Activated effector memory CD4-positive, alpha-beta T cell treated with anti-CD3 and anti-CD28 coated beads, Interleukin-2, amount 50 U/mL, for 16 hours (primary cell): ENCODE results near the gene MTA1.
A peak's percentile ranks its signal among the peaks of the same experiment; 100 is the strongest.

Source experiments
- DNase-seq: peaks from one replicate; pipeline ENCODE4 v3.0.0-alpha.2; 2020

MTA1 gene

GRCh38 chr14:105446971-105447370 is 27.3 kb downstream of the MTA1 start:
- DNase-seq = no peak

GRCh38 chr14:105447651-105448640 is 28.3 kb downstream of the MTA1 start:
- DNase-seq = no peak

- peak; percentile 88 for DNase-seq
Observed at GRCh38 chr14:105448706-105449111, 29.1 kb downstream of the MTA1 start.

- no peak for DNase-seq
Observed at GRCh38 chr14:105449276-105450122, 29.9 kb downstream of the MTA1 start.

DNA sequence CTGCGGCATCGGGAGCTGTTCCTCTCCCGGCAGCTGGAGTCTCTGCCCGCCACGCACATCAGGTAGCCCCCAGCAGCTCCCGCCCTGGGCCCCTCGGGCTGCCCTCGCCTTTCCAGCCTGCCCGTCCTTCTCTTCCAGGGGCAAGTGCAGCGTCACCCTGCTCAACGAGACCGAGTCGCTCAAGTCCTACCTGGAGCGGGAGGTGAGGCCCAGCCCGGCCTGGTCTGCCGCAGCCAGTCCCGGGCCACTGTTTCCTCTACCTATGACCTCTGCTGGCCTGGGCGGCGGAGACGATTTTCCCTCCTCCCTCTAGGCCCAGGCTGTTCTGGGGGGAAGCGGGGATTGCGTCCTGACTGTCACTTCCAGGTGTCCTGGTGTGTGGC is 30.5 kb downstream of the MTA1 start:
- DNase-seq = no peak

DNA sequence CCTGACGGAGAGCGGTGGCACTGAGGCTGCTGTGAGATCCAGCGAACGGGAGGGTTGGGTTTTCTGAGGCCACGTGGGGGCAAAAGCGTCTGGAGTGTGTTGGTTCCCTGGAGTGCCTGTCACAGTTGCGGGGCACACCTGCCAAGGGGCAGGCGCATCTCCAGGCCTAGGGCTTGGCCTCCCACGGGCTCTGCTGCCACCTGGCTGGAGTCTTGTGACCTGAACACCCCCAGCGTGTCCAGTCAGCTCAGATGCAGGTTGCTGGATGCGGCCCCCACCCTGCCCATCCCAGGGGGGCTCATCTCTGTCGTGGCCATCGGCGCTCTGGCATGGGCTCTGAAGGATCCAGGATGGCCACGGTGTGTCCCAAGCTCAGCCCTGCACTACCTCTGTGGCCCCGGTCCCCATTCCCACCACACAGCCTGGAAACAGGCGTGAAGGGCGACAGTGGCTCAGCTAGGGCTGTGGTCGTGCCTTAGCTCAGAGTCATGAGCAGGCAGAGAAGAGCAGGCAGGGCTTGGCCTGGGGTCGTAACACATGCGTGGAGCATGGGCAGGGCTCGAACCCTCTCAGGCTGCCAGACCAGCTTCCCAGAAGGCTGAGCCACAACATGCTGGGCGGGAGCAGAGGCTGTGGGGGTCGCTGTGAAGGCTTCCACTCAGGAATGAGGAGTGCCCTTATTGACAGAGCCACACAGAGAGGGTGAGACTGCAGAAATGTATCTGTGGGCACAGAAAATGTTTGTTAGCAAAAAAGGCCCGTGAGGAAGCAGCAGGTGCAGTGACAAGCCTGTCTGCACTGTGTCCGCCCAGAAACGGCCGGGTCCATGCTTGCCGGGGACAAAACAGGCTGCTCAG is 31.5 kb downstream of the MTA1 start:
- no peak for DNase-seq

- DNase-seq = no peak
Observed at GRCh38 chr14:105452963-105453362, 33.3 kb downstream of the MTA1 start.

DNA sequence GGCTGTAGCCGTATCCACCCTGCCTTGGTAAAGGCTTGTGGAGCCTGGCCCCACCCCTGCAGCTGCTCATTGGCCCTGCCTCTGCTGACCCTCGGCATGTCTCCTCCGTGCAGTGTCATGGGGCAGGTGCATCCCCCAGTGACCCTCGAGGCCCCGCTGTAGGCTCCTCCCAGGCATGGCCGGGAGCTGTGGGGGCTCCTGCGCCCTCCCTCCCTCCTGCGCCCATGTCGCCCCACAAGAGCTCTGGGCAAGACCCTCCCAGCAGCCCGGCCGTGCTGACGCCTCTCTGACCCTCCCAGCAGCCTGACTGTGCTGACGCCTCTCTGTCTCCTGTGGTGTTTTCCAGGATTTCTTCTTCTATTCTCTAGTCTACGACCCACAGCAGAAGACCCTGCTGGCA is 34.2 kb downstream of the MTA1 start:
- DNase-seq = no peak

DNA sequence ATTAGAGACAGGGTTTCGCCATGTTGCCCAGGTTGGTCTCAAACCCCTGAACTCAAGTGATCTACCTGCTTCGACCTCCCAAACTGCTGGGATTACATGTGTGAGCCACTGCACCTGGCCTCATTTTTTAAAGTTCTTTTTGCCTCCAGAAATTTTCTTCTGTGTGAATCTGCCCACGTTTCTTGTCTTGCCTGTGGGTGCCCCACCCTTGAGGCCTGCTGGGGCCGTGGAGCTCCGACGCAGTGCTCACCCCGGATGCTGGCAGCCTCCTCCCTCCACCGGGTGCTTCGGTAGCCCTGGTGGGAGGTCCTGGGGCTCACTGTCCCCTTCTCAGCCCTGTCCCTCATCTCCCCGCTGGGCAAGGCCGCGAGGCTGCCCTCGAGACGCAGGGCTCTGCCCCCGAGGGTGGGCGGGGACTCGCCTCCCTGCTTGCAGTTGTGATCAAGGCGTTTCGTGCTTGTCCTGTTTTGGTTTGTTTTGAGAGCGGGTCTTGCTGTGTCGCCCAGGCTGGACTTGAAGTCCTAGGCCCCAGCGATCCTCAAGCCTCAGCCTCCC is 35.5 kb downstream of the MTA1 start:
- no peak for DNase-seq

DNA sequence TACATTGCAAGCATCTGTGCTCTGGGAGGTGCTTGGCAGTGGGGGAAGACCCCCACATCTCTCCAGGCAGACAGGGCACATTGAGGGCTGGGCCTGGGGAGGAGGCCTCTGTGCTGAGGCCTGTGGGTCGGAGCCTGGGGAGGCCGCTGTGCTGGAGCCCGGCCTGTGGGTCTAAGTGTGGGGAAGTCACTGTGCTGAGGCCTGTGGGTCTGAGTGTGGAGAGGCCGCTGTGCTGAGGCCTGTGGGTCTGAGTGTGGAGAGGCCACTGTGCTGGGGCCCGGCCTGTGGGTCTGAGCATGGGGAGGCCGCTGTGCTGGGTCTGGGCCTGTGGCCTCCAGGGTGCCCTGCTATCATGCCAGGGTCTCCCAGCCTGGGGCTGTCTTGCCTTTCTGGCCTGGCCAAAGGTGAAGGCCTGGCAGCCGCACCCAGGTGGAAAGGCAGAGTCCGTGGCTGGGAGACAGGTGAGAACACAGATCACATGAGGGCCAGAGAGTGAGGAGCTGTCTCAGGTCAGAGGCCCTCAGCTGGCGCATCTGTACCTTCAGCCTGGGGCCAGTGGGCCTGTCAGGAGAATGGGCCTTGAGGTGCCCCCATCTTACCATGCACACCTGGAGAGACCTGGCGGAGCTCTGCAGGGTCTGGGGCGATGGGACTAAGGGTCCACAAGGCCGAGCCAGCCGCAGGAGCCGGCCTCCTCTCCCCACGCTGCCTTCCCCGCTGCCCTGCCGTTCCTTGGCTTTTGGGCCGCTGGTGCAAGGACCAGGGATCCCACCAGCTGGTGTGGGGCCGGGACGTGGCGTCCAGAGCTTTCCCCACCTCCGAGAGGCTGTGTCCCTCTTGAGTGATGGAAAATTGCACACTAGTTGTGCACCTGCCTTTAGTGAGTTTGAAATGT is 36.4 kb downstream of the MTA1 start:
- no peak for DNase-seq

DNA sequence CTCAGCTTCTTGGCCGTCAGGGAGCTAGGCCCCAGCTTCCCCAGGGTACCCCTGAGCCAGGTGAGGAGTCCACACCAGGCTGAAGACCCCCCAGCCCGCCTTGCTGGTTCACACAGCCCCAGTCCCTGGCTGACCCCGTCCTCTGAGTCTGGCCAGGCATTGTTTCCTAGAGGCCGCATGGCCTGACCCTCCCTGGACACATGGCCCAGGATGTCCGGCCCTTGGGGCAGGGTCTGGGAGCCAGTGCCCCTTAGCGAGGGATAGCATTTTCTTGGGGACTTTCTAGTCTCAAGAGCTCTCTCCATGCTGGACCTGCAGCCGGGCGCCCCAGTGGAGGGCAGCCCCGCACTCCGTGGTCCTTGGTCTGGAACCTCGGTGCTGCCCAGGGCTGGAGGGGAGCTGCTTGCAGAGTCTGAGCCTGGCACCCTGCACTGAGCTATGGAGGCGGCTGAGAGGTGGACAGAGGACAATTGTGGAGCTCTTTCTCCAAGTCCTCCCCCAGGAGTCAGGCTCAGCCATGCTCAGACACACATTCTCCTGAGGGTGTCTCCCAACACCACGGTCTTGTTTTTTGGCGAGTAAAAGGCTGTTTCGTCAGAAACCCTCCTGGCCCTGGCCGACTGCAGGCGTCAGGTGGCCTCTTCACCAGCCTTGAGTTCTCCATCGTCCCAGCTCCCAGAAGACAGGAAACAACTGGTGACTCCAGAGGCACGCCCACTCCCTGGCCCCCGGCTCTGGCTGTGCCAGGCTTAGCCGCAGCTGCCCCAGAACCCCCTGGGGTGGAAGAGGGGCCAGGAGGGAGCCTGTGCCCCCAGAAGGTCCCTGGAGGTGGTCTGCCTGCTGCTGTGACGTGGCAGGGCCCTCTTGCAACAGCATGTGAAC is 37.4 kb downstream of the MTA1 start:
- no peak for DNase-seq

GRCh38 chr14:105458010-105458409 is 38.4 kb downstream of the MTA1 start:
- no peak for DNase-seq

DNA sequence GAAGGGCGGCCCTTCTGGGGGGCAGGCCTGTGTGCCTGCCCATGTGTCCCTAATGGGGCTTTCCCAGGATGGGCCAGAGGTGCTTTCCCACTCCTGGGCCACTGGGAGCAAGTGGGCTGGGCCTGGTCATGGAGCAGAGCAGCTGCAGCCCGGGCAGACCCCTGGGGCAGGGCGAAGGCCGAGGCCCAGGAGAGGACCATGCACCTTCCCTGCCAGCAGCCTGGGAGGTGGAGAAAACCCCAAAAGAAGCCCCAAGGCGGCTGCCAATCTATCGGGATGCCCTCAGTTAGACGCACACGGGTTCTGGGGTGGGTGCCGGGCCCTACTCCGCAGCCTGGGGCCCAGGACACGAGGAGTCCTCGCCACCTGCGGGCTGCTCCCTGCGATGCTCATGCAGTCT is 38.9 kb downstream of the MTA1 start:
- DNase-seq = no peak

- no peak for DNase-seq
Observed at GRCh38 chr14:105460116-105460515, 40.5 kb downstream of the MTA1 start.

DNA sequence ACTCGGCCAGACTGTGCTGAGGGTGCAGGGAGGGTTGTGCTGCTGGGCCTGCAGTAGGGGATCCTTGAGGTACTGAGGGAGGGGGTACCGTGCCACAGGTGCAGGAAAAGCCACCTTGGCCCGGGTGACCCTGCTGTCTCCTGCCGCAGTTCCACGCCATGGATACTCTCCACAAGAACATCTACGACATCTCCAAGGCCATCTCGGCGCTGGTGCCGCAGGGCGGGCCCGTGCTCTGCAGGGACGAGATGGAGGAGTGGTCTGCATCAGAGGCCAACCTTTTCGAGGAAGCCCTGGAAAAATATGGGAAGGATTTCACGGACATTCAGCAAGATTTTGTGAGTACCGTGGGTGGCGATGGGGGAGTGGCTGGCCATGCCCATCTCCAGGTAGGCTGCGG is 41.0 kb downstream of the MTA1 start:
- DNase-seq = no peak

- no peak for DNase-seq
Observed at GRCh38 chr14:105461903-105462302, 42.3 kb downstream of the MTA1 start.

DNA sequence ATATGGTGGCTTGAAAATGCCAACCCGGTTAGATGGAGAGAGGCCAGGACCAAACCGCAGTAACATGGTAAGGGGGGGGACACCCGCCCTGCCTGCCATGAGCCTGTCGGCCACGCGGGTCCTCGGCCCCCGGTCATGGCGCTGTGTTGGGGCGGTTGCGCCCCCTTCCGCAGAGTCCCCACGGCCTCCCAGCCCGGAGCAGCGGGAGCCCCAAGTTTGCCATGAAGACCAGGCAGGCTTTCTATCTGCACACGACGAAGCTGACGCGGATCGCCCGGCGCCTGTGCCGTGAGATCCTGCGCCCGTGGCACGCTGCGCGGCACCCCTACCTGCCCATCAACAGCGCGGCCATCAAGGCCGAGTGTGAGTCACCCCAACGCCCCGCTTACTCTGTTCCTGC is 44.9 kb downstream of the MTA1 start:
- DNase-seq = no peak

GRCh38 chr14:105465209-105466031 is 45.8 kb downstream of the MTA1 start:
- DNase-seq = no peak

GRCh38 chr14:105466531-105467248 is 47.1 kb downstream of the MTA1 start:
- DNase-seq = no peak
